Adrenal gland (tissue), 5 donors: ENCODE data around the gene ANKRD11.

ENCODE experiments used
- CTCF ChIP-seq, 6 experiments: fragments of 450-650 bp in 4 of 6; fragments of 200-600 bp in 2 of 6; sonication (generic) in 1 of 6; IDR thresholded peaks; 1 replicate in 5 of 6; 2 replicates in 1 of 6; pipeline versions ENCODE4 v1.5.1 to v1.8.0; 2016 to 2021; ENCODE audit warnings: antibody characterized with exemption in 6 of 6, mild to moderate bottlenecking in 2 of 6, moderate library complexity in 1 of 6
- POLR2A ChIP-seq, 2 donors: fragments of 450-650 bp; IDR thresholded peaks; one replicate each; pipeline ENCODE4 v1.6.1; 2017; ENCODE audit warnings: antibody characterized with exemption in 2 of 2, mild to moderate bottlenecking in 2 of 2, moderate library complexity in 1 of 2
- donor health status: DM: no; HTN: no; CAD: no.

GRCh38 chr16:89237733-89238132 lies 252.6 kb downstream of the ANKRD11 start:
- TF ChIP-seq CTCF (IDR thresholded peaks at IDR 0.05) = no peak
- no peak for TF ChIP-seq POLR2A (IDR thresholded peaks at IDR 0.05)
